ENCODE results near the gene GNAO1.

GNAO1 gene

DNA sequence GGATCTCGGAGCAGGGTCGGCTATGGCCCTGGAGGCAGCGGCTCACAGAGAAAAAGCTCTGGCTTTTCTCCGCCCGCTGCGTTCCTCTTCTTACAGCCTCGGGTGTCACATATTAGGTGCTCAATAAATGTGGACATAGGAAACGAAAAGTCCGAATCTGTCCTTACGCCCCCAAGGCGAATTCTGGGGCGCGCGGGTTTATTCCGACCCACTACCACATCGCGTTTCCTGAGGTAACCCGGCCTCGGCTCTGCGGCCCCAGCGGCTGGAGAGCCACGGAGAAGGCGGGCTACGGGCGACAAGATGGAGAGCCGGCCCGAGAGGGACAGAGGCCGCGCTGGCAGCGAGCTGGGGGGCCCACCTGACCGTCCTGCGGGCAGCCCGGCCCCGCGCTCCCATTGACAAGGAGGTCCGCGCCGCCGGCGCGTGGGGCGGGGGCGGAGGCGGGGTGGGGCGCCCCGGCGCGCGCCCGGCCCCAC, 573 bp upstream of the GNAO1 start:
- H3K4me1 ChIP-seq (ENCODE audit: insufficient read depth, low read length), result peaks cover 23% of the 10 kb centered on the region
- H3K36me3 ChIP-seq (ENCODE audit: insufficient read depth, low read length), result no peaks in the 10 kb centered on the region
- H3K4me3 ChIP-seq (ENCODE audit: low read depth in 1 of 2, low read length in 2 of 2), result peak overlapping the region; percentile 81 to 92
- H3K9ac ChIP-seq (ENCODE audit: low read length), result peak overlapping the region; percentile 76
- peak overlapping the region; percentile 96 for H3K27ac ChIP-seq (ENCODE audit: low read depth, low read length)
- no peaks in the 10 kb centered on the region for H3K27me3 ChIP-seq (ENCODE audit: control insufficient read depth in 1 of 2, insufficient read depth in 2 of 2, low read length in 2 of 2)
- no peaks in the 10 kb centered on the region for H3K9me3 ChIP-seq (ENCODE audit: low read length)

DNA sequence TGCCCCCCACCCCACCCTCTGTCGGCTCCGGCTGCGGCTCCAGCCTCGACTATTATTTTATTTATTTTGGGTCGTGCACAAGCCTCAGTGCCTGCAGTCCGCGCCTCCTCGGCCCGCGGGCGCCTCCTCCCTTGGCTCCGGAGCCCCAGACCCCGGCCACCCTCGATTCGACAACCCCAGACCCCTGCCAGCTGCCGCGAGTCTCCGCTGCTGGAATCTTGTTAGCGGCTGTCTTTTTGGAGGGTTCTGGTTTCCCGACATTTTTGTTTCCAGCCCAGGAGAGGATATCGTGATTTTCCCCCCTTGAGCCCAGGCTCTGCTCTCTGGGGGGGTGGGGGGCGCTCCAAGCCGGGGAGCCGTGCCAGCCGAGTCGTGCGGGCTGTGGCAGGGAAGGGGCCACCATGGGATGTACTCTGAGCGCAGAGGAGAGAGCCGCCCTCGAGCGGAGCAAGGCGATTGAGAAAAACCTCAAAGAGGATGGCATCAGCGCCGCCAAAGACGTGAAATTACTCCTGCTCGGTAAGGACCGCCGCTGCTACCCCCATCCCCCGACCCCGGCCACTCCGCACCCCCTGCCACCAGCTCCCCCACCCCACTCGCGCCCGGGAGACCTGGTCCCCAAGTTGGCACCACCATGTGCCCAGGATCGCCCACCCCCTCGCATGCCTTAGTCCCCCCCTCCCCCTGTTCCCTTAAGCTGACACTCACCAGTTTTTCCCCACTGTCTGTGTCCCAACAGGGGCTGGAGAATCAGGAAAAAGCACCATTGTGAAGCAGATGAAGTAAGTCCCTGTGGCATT, 746 bp downstream of the GNAO1 start:
- H3K36me3 ChIP-seq (ENCODE audit: insufficient read depth, low read length), result no peaks in the 10 kb centered on the region

DNA sequence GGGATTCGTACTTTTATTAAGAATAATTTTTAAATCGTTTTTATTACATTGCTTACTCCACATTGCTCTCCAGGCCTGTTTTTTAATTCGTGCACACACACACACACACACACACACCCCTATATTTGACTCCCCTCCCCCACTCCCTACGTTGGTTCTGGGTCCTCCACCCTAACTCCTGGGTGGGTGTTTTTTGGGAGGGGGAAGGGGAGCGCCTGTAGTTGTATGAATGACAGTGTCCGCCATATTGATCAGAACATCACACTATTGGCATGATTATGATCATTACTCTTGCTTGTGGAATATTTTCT, 1.3 kb downstream of the GNAO1 start:
- Histone ChIP-seq H3K9me3 (ENCODE audit: low read length) (no peaks in the 10 kb centered on the region), H3K36me3 (ENCODE audit: insufficient read depth, low read length) (no peaks in the 10 kb centered on the region), H3K27ac (ENCODE audit: low read depth, low read length) (peak overlapping the region; percentile 93), H3K4me1 (ENCODE audit: insufficient read depth, low read length) (peaks cover 41% of the 10 kb centered on the region), H3K9ac (ENCODE audit: low read length) (peak overlapping the region; percentile 12), H3K27me3 (ENCODE audit: control insufficient read depth in 1 of 2, insufficient read depth in 2 of 2, low read length in 2 of 2) (no peaks in the 10 kb centered on the region), H3K4me3 (ENCODE audit: low read depth in 1 of 2, low read length in 2 of 2) (peak overlapping the region; percentile 71 to 96)

More for the DNA sequence above, 746 bp downstream of the GNAO1 start:
- Histone ChIP-seq H3K4me1 (ENCODE audit: insufficient read depth, low read length) (peaks cover 36% of the 10 kb centered on the region), H3K27me3 (ENCODE audit: control insufficient read depth in 1 of 2, insufficient read depth in 2 of 2, low read length in 2 of 2) (no peaks in the 10 kb centered on the region), H3K27ac (ENCODE audit: low read depth, low read length) (peak overlapping the region; percentile 93), H3K4me3 (ENCODE audit: low read depth in 1 of 2, low read length in 2 of 2) (peak overlapping the region; percentile 71 to 96), H3K9me3 (ENCODE audit: low read length) (no peaks in the 10 kb centered on the region), H3K9ac (ENCODE audit: low read length) (peak overlapping the region; percentile 20)

DNA sequence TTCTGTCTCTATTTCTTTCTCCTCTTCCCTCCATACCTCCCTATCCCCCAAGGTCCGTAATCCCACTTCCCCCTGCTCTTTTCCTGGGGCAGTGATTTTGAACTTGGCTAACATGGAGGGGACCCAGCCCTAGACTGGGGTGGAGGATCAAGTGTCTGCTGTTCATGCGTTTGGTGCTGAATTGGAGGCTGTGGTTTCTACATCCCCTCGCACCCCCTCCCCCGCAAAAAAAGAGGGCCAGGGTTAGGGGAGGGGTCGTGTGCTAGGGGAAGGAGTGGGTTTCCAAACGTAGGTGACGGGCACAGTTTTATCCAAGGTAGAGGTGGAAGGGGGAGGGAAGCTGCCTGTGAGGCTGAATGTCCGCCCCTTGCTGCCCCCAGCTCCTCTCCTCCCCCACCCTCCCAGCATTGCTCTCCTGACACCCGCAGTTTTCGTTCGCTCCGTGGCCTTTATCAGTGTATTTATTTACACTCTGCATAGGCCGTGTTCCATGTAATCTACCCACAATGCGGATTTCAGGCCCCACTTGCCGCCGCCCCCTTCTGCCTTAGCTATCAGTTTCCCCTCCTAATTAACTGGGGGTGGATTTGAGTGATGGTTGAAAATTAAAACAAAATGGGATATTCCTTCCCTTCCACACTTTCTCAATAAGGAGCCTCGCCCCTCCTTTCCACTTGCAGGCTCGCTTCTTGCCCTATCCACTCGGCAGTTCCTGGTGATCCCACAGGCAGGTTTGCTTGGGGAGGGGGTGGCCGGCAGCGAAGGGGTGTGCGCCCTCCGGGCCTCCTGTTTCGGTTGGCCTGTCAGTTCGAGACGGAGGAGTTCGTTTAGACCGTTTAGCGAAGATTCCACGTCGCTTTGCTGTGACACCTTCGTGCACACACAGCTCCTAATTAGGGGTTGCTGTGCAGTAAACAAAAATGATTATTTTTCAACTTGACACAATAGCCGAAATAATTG, 2.0 kb downstream of the GNAO1 start:
- H3K4me3 ChIP-seq (ENCODE audit: low read depth in 1 of 2, low read length in 2 of 2), result peak overlapping the region; percentile 71 to 96
- H3K36me3 ChIP-seq (ENCODE audit: insufficient read depth, low read length), result no peaks in the 10 kb centered on the region
- peak overlapping the region; percentile 12 for H3K9ac ChIP-seq (ENCODE audit: low read length)
- H3K27me3 ChIP-seq (ENCODE audit: control insufficient read depth in 1 of 2, insufficient read depth in 2 of 2, low read length in 2 of 2), result no peaks in the 10 kb centered on the region
- peaks cover 48% of the 10 kb centered on the region for H3K4me1 ChIP-seq (ENCODE audit: insufficient read depth, low read length)
- H3K27ac ChIP-seq (ENCODE audit: low read depth, low read length), result peak overlapping the region; percentile 93
- no peaks in the 10 kb centered on the region for H3K9me3 ChIP-seq (ENCODE audit: low read length)

DNA sequence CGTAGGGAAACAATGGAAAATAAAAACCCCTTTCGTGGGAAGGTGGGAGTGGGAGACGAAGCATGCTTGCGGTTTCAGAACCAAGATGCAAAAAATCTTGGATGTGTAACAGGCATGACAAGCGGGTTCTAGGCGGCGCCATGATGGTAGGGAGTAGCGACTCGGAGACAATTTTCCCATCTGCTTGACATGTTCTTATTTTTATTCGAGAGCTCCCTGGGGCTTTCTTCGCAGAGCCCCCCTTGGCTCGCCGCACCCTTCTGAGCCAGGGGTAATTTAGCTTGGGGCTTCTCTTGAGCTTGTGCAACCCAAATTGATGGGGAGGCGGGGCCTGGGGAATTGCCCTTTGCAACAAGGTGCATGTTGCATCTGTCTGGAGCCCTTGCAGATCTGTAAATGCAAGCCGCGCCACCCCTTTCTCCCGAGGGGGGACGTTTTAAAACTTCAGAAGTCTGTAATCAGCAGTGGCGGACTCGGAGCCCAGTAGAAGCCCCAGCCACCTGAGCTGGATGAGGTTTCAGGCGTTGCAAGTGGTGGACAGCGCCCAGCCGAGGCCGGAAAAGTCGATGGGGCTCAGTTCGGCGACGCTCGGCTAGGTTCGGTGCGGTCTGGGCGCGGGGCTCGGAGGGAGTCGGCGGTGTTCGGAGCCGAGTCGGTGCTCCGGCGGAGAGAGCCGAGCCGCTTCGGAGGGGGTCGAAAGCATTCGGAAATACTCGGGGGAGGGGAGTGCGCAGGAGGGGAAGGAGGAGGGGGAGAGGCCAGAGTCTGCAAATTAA, 2.9 kb downstream of the GNAO1 start:
- Histone ChIP-seq H3K4me3 (ENCODE audit: low read depth in 1 of 2, low read length in 2 of 2) (peak overlapping the region; percentile 22 to 71), H3K36me3 (ENCODE audit: insufficient read depth, low read length) (no peaks in the 10 kb centered on the region), H3K27ac (ENCODE audit: low read depth, low read length) (no peak overlapping the region), H3K9me3 (ENCODE audit: low read length) (no peaks in the 10 kb centered on the region), H3K4me1 (ENCODE audit: insufficient read depth, low read length) (peaks cover 56% of the 10 kb centered on the region), H3K9ac (ENCODE audit: low read length) (no peak overlapping the region), H3K27me3 (ENCODE audit: control insufficient read depth in 1 of 2, insufficient read depth in 2 of 2, low read length in 2 of 2) (no peaks in the 10 kb centered on the region)

DNA sequence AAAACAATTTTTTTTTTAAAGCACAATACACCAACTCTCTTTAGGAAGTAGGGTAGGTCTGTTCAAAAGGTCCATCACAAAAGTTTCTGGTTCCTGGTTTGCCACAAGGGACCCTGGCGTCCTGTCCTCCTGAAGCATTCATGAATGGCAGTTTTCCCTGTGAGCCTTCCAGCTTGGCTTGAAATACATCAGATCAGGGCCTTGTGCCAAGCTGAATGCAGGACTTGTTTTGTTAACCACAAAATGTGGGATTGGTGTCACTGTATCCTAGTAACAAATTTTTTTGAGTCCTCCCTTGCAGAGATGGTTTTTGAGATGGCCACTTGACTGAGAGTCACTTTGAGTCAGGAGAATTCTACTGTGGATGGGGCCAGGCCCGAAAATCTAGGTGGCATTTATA, 3.9 kb downstream of the GNAO1 start:
- H3K27ac ChIP-seq (ENCODE audit: low read depth, low read length), result no peak overlapping the region

DNA sequence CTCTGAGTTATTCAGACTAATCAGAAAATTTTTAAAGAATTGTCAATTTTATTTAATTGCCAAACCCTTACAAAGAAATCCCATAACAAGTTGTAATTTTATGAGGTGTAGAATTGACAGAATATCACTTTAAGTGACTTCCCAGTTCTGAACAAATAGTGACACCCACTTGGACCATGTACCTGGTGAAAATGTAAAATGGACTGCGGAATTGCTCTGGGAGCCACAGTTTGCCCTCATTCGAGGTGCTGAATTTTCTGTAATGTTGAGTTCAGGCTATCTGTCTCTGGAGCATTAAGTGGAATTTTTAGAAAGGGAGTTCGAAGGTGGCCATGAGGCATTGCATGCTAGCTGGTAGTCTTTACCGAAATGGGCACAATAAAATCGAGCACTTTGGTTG, 5.1 kb downstream of the GNAO1 start:
- H3K36me3 ChIP-seq (ENCODE audit: insufficient read depth, low read length), result no peaks in the 10 kb centered on the region
- H3K4me3 ChIP-seq (ENCODE audit: low read depth in 1 of 2, low read length in 2 of 2), result no peak overlapping the region
- no peaks in the 10 kb centered on the region for H3K9me3 ChIP-seq (ENCODE audit: low read length)
- no peaks in the 10 kb centered on the region for H3K27me3 ChIP-seq (ENCODE audit: control insufficient read depth in 1 of 2, insufficient read depth in 2 of 2, low read length in 2 of 2)
- no peak overlapping the region for H3K27ac ChIP-seq (ENCODE audit: low read depth, low read length)
- peaks cover 69% of the 10 kb centered on the region for H3K4me1 ChIP-seq (ENCODE audit: insufficient read depth, low read length)
- no peak overlapping the region for H3K9ac ChIP-seq (ENCODE audit: low read length)

More for the DNA sequence above, 3.9 kb downstream of the GNAO1 start:
- no peak overlapping the region for H3K9ac ChIP-seq (ENCODE audit: low read length)
- no peaks in the 10 kb centered on the region for H3K9me3 ChIP-seq (ENCODE audit: low read length)
- H3K36me3 ChIP-seq (ENCODE audit: insufficient read depth, low read length), result no peaks in the 10 kb centered on the region
- peaks cover 58% of the 10 kb centered on the region for H3K4me1 ChIP-seq (ENCODE audit: insufficient read depth, low read length)
- H3K27me3 ChIP-seq (ENCODE audit: control insufficient read depth in 1 of 2, insufficient read depth in 2 of 2, low read length in 2 of 2), result no peaks in the 10 kb centered on the region
- H3K4me3 ChIP-seq (ENCODE audit: low read depth in 1 of 2, low read length in 2 of 2), result peak overlapping the region in 1 of 2 donors; percentile 71

DNA sequence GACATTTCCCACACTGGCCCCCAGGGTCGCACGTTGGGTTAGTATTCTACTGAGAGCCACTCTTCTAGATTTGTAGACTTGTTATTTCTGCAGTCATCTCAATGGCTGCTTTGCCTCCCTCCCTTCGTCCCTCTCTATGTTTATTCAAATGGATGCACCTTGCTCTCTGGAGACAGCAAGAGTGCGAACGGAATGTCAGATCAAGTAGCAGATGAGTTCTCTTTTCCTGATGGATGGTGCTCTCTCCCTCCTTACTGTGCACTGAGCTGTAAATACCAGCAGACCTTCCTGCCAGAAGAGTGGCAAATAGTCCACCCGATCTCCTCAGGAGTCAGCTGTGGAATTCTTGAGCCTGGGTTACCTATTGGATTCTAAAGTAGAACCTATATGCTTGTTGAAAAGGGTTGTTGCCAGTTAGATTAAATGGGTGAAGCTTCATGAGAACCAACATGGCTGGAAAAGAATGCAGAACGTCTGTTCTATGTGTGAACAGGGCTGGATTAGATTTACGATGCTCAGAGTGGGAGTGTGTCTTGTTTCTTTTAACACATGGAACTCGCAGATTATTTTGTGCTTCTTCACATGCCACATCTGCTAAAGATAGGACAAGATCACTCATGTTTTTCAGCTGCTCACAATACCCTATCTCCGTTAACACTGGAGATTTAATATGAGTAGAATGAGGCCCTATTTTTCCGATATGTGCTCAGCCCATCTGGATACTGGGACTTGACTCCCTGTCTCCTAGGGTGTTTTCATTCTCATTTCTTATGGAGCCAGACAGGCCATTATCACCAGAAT, 6.1 kb downstream of the GNAO1 start:
- no peaks in the 10 kb centered on the region for H3K27me3 ChIP-seq (ENCODE audit: control insufficient read depth in 1 of 2, insufficient read depth in 2 of 2, low read length in 2 of 2)
- no peaks in the 10 kb centered on the region for H3K36me3 ChIP-seq (ENCODE audit: insufficient read depth, low read length)
- H3K9me3 ChIP-seq (ENCODE audit: low read length), result no peaks in the 10 kb centered on the region
- no peak overlapping the region for H3K4me3 ChIP-seq (ENCODE audit: low read depth in 1 of 2, low read length in 2 of 2)
- H3K4me1 ChIP-seq (ENCODE audit: insufficient read depth, low read length), result peaks cover 79% of the 10 kb centered on the region
- no peak overlapping the region for H3K27ac ChIP-seq (ENCODE audit: low read depth, low read length)
- H3K9ac ChIP-seq (ENCODE audit: low read length), result no peak overlapping the region

DNA sequence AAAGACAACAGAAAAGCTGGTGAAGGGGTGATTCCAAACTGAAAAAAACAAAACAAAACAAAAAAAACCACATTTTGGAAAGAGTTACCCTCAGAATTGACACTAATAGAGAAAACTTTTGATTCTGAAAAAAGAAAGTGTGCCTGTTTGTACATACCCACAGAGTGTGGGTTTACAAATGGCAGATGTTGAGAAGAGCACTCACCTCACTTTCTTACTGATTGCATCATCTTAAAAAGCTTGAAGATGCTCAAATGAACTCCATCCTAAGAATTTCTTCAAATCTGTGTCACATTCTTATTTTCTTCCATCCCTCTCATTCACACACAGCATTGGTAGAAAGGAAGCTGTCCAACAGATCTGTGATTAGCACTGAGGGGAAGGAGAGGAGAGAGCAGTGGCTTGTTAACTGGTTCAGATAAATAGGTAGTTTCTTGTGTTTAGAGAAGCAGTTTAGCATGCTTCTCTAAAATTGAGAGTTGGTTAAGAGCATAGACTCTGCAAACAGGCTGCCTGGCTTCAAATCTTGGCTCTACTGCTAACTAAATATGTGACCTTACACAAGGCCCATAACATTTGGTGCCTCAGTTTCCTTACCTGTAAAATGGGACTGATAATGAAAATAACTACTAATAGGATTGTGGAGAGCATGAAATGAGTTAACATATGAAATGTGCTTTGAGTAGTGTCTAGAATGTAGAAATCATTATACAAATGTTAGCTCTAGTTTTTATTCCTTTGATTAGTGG, 6.9 kb downstream of the GNAO1 start:
- Histone ChIP-seq H3K4me3 (ENCODE audit: low read depth in 1 of 2, low read length in 2 of 2) (no peak overlapping the region), H3K9me3 (ENCODE audit: low read length) (no peaks in the 10 kb centered on the region), H3K36me3 (ENCODE audit: insufficient read depth, low read length) (no peaks in the 10 kb centered on the region), H3K27me3 (ENCODE audit: control insufficient read depth in 1 of 2, insufficient read depth in 2 of 2, low read length in 2 of 2) (no peaks in the 10 kb centered on the region), H3K9ac (ENCODE audit: low read length) (no peak overlapping the region), H3K27ac (ENCODE audit: low read depth, low read length) (no peak overlapping the region), H3K4me1 (ENCODE audit: insufficient read depth, low read length) (peaks cover 86% of the 10 kb centered on the region)

DNA sequence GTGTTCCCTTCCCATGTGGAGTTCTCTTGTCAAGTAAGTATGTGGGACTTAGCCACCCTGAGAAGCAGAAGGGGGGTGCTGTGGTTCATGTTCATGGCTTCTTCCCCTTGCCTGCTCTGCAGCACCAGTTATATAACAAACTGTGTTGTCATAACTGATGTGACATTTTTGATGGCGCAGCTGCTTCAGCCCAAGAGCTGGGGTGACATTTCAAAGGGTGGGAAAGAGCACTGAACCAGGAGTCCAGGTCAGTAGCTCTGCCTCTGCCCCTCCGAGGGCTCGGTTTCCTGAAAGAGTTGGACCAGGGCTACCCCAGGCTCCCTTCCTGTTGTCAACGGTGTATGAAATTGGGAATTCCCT, 7.4 kb downstream of the GNAO1 start:
- Histone ChIP-seq H3K36me3 (ENCODE audit: insufficient read depth, low read length) (no peaks in the 10 kb centered on the region), H3K4me3 (ENCODE audit: low read depth in 1 of 2, low read length in 2 of 2) (no peak overlapping the region), H3K9ac (ENCODE audit: low read length) (no peak overlapping the region), H3K4me1 (ENCODE audit: insufficient read depth, low read length) (peaks cover 87% of the 10 kb centered on the region), H3K9me3 (ENCODE audit: low read length) (no peaks in the 10 kb centered on the region), H3K27ac (ENCODE audit: low read depth, low read length) (no peak overlapping the region), H3K27me3 (ENCODE audit: control insufficient read depth in 1 of 2, insufficient read depth in 2 of 2, low read length in 2 of 2) (no peaks in the 10 kb centered on the region)
